Colonic mucosa (tissue), 4 donors: ENCODE results near the gene TSPAN9. TPM values are rescaled to one million over a fixed set of nuclear protein-coding genes. Genes with fewer than 3 reads are reported as not detected.
A peak's percentile ranks its signal among the peaks of the same experiment; 100 is the strongest.

ENCODE experiments used
- DNase-seq: peaks from one replicate; pipeline ENCODE4 v3.0.0-alpha.2; 2020
- H3K27ac ChIP-seq: fragments of 200-600 bp; one replicate; pipeline ENCODE4 v1.8.0; 2021
- H3K27me3 ChIP-seq: fragments of 200-600 bp; one replicate; pipeline ENCODE4 v1.8.0; 2021
- H3K36me3 ChIP-seq: fragments of 200-600 bp; one replicate; pipeline ENCODE4 v1.8.0; 2021
- H3K4me1 ChIP-seq: fragments of 200-600 bp; one replicate; pipeline ENCODE4 v1.8.0; 2021; ENCODE audit warnings: mild to moderate bottlenecking
- H3K4me3 ChIP-seq: fragments of 200-600 bp; one replicate; pipeline ENCODE4 v1.8.0; 2021
- H3K9ac ChIP-seq, 2 donors: one replicate each; pipeline ENCODE4 v1.7.0; 2013; ENCODE audit warnings: control low read depth in 2 of 2, low read depth in 2 of 2, low read length in 2 of 2
- H3K9me3 ChIP-seq: fragments of 200-600 bp; one replicate; pipeline ENCODE4 v1.8.0; 2021
- CTCF ChIP-seq: fragments of 200-600 bp; IDR thresholded peaks from one replicate; pipeline ENCODE4 v1.8.0; 2022; ENCODE audit warnings: antibody characterized with exemption, mild to moderate bottlenecking
- intact Hi-C: fragments of 100-400 bp; cut with DNase I; formaldehyde crosslinking; loops from one replicate; pipeline ENCODE4 v1.14.1; 2022
- total RNA-seq, 2 donors: library from RNA; stranded (reverse); fragmentation: NEBNext Ultra II Directional in 1 of 2; extraction: Animal tissue kit (Norgen Biotek cat#: 25700) in 1 of 2; gene quantifications; one replicate each; pipeline ENCODE4 v1.2.1, GENCODE V29; 2021
- donor health status: healthy.
- donor health status: DM: no; HTN: no; CAD: no.
- donor health status: DM: no; HTN: no; CAD: no.

TSPAN9 gene
- total RNA-seq, 2 donors from 2014 or later = 4.7 to 9.9 TPM

GRCh38 chr12:3201339-3202051 is 124.3 kb downstream of the TSPAN9 start:
- Histone ChIP-seq H3K9ac (no peak overlapping the region), H3K4me1 (peaks cover 3% of the 10 kb centered on the region), H3K27me3 (peaks cover 24% of the 10 kb centered on the region), H3K9me3 (no peaks in the 10 kb centered on the region), H3K27ac (no peak overlapping the region), H3K36me3 (no peaks in the 10 kb centered on the region), H3K4me3 (no peak overlapping the region)
- no peak for DNase-seq
- no peak for TF ChIP-seq CTCF
- intact Hi-C loops = loop anchor here (5.0 to 10.0 kb wide), 2 partner anchors 67 to 129 kb away; no protein-coding TSS in a partner anchor

DNA sequence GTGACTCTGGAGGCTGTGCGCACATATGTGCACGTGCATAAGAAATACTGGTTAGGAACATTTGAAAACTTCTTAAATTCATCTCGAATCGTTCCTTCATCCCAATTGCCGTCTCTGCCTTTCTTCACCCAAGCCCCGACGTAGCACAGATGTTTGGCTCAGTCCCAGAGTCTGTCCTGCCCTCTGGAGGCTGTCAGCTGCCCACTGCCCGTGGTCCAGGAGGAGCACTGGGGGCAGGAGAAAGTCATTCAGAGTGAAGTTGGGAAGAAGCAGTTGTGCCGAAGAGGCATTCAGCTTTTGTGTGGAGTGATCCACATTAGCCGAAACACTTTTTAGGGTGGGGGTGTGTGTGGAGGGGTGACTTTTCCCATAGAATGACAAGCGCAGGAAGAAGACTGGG is 124.9 kb downstream of the TSPAN9 start:
- H3K36me3 ChIP-seq = no peaks in the 10 kb centered on the region
- no peaks in the 10 kb centered on the region for H3K9me3 ChIP-seq
- no peak overlapping the region for H3K27ac ChIP-seq
- no peak for TF ChIP-seq CTCF
- peaks cover 3% of the 10 kb centered on the region for H3K4me1 ChIP-seq
- no peak overlapping the region for H3K4me3 ChIP-seq
- intact Hi-C loops = loop anchor here (5.0 to 10.0 kb wide), 2 partner anchors 67 to 130 kb away; no protein-coding TSS in a partner anchor
- H3K27me3 ChIP-seq = peaks cover 24% of the 10 kb centered on the region
- no peak for DNase-seq
- no peak overlapping the region for H3K9ac ChIP-seq

DNA sequence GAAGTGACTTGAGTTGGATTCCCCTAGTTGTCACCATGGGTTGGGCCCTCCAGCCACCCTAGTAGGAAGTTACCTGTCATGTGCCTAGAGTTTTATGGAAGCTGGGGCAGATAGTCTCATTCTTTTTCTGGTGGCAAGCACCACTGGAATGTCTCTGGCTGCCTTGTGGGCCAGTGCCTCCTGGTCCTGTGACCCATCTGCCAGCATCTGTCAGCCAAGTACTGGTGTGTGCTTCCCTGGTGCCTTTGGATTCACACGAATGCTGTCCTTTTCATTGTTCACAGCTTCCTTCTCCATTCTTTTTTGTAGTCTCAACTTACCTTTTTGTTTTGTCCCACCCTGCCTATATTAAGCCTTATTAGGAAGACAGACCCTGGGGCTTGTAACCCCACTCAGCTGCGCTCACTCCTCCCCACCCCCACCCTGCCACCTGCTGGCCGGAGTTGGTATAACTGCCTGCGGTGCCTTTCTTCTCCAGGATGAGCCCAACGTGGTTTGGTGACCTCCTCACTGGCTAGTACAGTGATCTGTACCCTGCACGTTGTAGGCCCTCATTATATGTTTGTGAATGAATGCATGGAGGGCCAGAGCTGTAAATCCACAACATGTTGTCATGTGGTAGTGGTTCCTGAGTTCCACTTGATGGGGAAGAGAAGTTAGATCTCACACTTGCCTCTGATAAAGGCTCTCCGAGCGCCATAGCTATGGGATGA is 125.7 kb downstream of the TSPAN9 start:
- Histone ChIP-seq H3K4me1 (peaks cover 3% of the 10 kb centered on the region), H3K9me3 (no peaks in the 10 kb centered on the region), H3K27ac (no peak overlapping the region), H3K36me3 (no peaks in the 10 kb centered on the region), H3K4me3 (no peak overlapping the region), H3K27me3 (peaks cover 24% of the 10 kb centered on the region), H3K9ac (no peak overlapping the region)
- peak; percentile 65 for DNase-seq
- TF ChIP-seq CTCF = peak; percentile 88
- intact Hi-C loops = loop anchor here (5.0 to 10.0 kb wide), 2 partner anchors 68 to 131 kb away; no protein-coding TSS in a partner anchor

DNA sequence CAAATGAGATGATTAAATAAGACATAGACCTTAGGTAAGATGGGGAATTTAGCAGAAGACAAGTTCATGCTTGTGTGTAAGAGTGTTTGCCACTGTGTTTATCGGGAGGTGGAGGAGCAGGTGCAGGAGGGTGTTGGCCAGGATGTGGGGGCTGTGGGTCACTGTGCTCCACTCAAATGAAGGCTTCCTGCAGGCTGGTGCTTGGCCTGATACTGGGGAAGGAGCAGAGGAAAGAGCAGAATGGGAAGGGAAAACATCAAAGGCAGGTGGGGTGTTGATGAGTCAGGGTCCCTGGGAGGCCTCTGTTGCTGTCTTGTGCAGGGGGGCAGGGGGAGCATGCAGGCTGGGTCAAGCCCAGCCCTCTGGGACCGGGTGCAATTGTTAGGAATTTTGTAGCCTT is 126.5 kb downstream of the TSPAN9 start:
- no peak for DNase-seq
- peaks cover 24% of the 10 kb centered on the region for H3K27me3 ChIP-seq
- H3K9me3 ChIP-seq = no peaks in the 10 kb centered on the region
- TF ChIP-seq CTCF = no peak
- H3K9ac ChIP-seq = no peak overlapping the region
- H3K36me3 ChIP-seq = no peaks in the 10 kb centered on the region
- intact Hi-C loops = loop anchor here (5.0 to 10.0 kb wide), 2 partner anchors 69 to 131 kb away; no protein-coding TSS in a partner anchor
- no peak overlapping the region for H3K27ac ChIP-seq
- H3K4me1 ChIP-seq = peaks cover 3% of the 10 kb centered on the region
- no peak overlapping the region for H3K4me3 ChIP-seq

GRCh38 chr12:3204143-3204542 is 127.0 kb downstream of the TSPAN9 start:
- H3K9ac ChIP-seq = no peak overlapping the region
- H3K4me1 ChIP-seq = peaks cover 3% of the 10 kb centered on the region
- no peak overlapping the region for H3K27ac ChIP-seq
- intact Hi-C loops = loop anchor here (5.0 to 10.0 kb wide), 2 partner anchors 69 to 132 kb away; no protein-coding TSS in a partner anchor
- peaks cover 24% of the 10 kb centered on the region for H3K27me3 ChIP-seq
- DNase-seq = no peak
- H3K4me3 ChIP-seq = no peak overlapping the region
- H3K36me3 ChIP-seq = no peaks in the 10 kb centered on the region
- H3K9me3 ChIP-seq = no peaks in the 10 kb centered on the region
- no peak for TF ChIP-seq CTCF
